ENCODE measurements around the gene ZDHHC7.

DNA sequence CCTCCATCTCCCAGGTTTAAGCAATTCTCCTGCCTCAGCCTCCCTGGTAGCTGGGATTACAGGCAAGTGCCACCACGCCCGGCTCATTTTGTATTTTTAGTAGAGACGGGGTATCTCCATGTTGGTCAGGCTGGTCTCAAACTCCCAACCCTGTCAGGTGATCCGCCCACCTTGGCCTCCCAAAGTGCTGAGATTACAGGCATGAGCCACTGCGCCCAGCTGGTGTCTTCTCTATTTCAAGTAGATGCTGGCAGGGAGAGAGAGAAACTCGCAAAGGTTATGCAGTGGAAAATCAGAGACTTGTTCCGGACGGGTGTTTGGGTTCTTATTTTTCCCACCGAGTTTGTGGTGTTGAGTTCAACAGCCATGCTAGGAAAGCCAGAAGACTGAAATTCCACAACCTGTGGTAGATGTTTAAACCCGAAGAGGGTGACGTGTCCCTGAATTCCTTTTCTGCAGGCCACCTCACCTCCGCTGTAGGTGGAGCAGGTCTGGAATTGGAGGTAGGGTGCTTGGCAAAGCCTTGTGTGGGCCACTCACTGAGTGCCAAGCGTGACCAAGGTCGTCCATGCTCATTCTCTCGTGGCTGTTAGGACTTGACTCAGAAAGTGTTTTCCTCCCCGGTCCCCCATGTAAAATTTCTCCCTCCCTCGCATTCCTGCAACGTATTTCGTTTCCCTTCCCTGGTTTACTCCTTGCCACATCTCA, 7.3 kb upstream of the ZDHHC7 start:
- TF ChIP-seq, protein P1, sequence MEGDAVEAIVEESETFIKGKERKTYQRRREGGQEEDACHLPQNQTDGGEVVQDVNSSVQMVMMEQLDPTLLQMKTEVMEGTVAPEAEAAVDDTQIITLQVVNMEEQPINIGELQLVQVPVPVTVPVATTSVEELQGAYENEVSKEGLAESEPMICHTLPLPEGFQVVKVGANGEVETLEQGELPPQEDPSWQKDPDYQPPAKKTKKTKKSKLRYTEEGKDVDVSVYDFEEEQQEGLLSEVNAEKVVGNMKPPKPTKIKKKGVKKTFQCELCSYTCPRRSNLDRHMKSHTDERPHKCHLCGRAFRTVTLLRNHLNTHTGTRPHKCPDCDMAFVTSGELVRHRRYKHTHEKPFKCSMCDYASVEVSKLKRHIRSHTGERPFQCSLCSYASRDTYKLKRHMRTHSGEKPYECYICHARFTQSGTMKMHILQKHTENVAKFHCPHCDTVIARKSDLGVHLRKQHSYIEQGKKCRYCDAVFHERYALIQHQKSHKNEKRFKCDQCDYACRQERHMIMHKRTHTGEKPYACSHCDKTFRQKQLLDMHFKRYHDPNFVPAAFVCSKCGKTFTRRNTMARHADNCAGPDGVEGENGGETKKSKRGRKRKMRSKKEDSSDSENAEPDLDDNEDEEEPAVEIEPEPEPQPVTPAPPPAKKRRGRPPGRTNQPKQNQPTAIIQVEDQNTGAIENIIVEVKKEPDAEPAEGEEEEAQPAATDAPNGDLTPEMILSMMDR (conservative IDR thresholded peaks at IDR 0.05; ENCODE audit: low read length): no peak
- TF ChIP-seq EZH2phosphoT487 (IDR thresholded peaks at IDR 0.05; ENCODE audit: borderline replicate concordance, low read depth, low read length): no peak
